Measurements from ENCODE around the gene ITGB1BP2. TPM values are rescaled to one million over a fixed set of nuclear protein-coding genes. Genes with fewer than 3 reads are reported as not detected.

The ITGB1BP2 gene
- total RNA-seq, 4 donors from 2014 or later = 0.66 to 20.1 (median 6.2) TPM

Other genes with a start within 250 kb of the ITGB1BP2 start
- gene SNX12, start 233.4 kb upstream of the ITGB1BP2 start, total RNA-seq = 10 to 100 TPM; 41.6 to 52.2 (median 43.1) TPM
- 10 to 100 TPM; 18.9 to 35.4 (median 30.5) TPM for gene FOXO4, start 205.9 kb upstream of the ITGB1BP2 start, total RNA-seq
- gene CXorf65, start 195.0 kb upstream of the ITGB1BP2 start, total RNA-seq = not detected
- 10 to 100 TPM in 1 of 4 donors, 1 to 10 TPM in 3; 4.6 to 12.2 (median 5.5) TPM for gene IL2RG, start 190.2 kb upstream of the ITGB1BP2 start, total RNA-seq
- 10 to 100 TPM; 30.8 to 65.8 (median 48.3) TPM for gene MED12, start 183.2 kb upstream of the ITGB1BP2 start, total RNA-seq
- 10 to 100 TPM; 10.4 to 19.2 (median 10.8) TPM for gene NLGN3, start 156.9 kb upstream of the ITGB1BP2 start, total RNA-seq
- gene GJB1, start 78.5 kb upstream of the ITGB1BP2 start, total RNA-seq = 10 to 100 TPM in 3 of 4 donors, 1 to 10 TPM in 1; 5.1 to 22.5 (median 16.3) TPM
- 10 to 100 TPM; 13.2 to 21.0 (median 17.4) TPM for gene ZMYM3, start 47.6 kb upstream of the ITGB1BP2 start, total RNA-seq
- gene NONO, start 18.1 kb upstream of the ITGB1BP2 start, total RNA-seq = 100 to 1,000 TPM; 180 to 247 (median 218) TPM
- gene TAF1, start 64.6 kb downstream of the ITGB1BP2 start, total RNA-seq = 10 to 100 TPM; 49.6 to 75.6 (median 69.9) TPM
- gene OGT, start 231.4 kb downstream of the ITGB1BP2 start, total RNA-seq = 100 to 1,000 TPM; 175 to 256 (median 231) TPM

All from tibial nerve (tissue), 4 donors.